Measurements from ENCODE around the gene SEL1L3.

Gene SEL1L3

DNA sequence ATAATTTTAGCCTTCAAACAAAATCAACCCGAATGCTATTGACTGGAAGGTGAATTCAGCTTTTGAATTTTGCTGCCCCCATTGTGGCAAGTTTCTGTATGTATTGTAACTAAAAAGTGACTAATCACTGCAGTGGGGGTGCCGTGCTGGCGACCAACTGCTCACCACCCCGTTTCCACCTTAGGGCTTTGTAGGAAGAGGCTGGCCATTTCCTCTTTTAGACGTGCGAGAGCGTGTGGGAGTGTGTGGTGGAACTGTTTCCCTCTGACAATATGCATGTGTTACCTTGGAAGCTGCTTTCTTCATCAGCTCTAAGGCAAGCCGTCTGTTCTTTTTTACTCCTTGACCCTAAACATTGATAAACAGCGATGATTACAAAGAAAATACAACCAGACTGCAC, 78.8 kb downstream of the SEL1L3 start:
- no peak for DNase-seq

DNA sequence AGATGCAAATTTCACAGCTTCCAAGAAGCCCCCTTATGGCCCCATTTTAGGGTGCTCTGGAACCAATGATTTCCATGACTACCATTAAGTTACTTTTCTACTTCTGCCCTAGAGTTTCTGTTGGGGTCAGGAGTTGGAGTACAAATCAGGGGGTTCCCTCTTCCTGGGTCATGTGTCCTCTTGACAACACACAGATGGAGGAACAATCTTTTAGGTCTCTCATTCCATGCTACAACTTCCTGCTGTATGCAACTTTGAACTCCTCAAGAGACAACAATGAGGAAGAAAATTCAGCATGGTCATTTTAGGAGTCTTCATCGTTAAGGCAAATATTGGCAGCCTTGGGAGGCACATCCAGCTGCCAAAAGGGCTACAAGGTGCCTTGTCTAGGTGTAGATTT, 79.7 kb downstream of the SEL1L3 start:
- DNase-seq = no peak

DNA sequence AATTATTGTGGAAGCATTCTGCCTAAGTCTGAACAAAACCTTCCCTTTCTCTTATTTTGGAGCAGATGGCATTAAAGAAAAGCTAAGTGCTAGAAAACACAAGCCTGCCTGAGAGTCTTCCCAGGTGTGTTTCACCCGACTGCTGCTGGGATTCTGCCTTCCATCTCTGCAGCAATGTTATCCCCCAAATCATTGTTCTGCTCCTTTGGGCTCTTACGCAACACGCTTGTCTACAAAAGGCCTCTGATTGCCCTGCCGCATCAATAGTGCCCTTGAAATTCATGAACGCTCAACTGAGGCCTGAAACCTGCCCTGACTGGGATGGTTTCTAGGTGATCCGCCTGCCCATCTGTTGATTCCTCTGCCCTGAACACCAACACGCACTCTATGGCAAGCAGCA, 80.3 kb downstream of the SEL1L3 start:
- DNase-seq = no peak

DNA sequence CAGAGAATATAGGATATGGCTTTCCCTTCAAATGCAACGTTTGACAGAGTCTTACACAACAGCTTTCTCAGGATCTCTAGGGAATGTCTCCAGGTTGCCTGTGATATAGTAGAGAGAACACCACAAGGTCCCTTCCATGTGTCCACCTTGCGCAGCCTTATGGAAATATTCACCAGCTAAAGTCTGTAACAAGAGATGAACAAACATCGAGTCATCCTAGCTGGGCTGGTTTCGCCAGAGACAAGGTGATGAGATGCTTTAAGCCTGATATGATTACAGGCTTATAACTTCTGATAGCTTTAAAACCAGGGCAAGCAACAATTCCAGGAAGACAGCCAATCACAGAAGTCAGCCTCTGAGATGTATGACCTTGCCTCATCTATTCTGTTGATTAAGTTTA, 83.8 kb downstream of the SEL1L3 start:
- no peak for DNase-seq

DNA sequence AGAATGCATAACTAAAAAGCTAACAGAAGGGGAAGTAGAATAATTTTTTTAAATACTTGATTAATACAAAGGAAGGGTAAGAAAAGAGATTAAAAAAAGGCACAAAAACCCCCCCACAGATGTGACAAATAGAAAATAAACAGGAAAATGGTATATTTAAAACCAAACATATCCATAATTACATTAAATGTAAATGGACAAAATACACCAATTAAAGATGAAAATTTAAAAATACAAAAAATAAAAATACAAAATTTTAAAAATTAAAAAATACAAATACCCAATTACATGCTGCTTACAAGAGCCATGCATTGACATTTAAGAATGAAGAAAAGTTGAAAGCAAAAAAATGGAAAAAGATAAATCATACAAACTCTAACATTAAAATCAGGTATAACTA, 86.0 kb downstream of the SEL1L3 start:
- no peak for DNase-seq

DNA sequence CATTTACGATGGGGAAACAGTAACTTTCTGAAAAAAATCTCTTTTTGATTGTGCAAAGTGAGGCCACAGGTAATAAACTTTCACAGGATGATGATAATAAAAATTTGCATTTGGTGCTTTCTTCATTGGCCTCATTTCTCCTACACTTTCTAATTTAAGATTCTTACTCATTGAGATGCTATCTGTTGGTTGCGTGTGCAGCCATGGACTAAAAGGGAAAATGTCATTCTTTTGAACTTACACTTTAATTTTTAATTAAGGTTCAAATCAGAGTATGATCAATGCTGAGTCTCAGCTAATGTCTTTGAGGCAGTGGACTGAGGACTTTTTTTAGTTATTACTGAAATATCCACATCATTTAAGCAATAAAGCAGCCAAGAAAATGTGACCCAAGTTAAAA, 87.6 kb downstream of the SEL1L3 start:
- DNase-seq = no peak

DNA sequence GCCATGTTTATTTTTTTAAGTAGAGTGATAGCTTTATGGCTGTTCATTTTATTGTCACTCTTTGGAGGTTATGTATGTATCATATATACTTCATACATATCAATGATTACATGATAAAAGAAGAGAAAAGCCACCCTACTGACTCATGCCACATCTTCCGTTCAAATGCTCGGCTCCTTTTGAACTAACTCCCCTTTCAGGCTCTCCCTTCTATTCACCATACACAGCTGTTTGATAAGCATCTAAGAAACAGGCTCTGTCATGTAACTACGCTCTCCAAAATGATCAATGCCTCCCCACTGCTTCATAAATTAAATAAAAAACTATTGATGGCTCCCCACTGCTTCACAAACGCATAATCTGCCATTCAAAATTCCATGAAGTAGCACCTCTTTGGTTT, 89.4 kb downstream of the SEL1L3 start:
- DNase-seq = no peak

DNA sequence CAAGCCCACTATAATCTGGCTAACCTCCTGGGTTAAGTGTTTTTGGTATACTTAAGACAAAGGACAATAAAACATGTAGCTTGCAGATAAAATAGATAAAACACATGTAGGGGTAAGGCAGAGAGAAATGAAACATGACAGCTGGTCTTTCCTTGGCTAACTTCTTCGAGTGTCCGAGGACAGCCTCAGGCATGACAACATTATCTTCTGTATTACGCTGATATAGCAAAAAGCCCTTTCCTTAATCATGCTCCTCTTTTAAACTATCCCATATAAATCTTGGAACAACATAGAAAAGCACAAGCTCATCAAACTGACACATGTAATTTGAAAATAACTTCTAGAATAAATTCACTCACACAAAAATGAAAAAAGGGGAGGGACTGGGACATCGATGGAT, 91.1 kb downstream of the SEL1L3 start:
- DNase-seq = no peak

DNA sequence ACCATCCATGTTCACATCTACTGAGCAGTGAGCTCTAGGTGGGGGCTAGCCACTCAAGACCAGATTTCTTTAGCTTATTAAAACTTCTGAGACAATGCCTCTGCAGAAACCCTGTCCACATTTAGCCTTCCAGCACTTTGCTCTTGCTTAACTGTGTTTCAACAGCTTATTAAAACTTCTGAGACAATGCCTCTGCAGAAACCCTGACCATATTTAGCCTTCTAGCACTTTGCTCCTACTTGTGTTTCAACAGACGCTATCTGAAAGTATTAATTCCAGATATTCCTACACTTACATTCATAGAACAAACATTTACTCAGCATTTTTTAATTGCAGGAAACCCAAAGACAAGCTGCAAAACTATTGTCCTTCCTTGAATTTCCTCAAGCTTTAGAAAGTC, 91.9 kb downstream of the SEL1L3 start:
- DNase-seq = no peak

DNA sequence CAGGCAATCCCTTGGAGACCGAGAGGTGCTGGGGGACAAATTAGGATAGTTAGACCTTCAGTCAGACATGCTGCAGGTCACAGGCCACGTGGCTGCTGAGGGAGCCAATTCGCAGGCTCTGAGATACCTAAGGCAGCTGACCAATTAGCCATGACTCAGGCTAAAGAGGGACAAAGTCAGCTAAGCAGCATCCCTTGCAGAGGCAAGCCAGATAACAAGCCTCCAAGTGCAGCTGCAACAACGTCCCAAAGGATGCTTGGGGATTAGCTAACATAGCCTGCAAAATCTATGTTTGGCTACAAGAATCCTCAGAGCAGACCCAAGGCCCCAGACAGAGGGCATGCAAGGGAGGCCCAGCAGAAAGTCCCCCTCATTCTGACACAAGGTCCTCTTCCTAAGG, 93.5 kb downstream of the SEL1L3 start:
- no peak for DNase-seq

DNA sequence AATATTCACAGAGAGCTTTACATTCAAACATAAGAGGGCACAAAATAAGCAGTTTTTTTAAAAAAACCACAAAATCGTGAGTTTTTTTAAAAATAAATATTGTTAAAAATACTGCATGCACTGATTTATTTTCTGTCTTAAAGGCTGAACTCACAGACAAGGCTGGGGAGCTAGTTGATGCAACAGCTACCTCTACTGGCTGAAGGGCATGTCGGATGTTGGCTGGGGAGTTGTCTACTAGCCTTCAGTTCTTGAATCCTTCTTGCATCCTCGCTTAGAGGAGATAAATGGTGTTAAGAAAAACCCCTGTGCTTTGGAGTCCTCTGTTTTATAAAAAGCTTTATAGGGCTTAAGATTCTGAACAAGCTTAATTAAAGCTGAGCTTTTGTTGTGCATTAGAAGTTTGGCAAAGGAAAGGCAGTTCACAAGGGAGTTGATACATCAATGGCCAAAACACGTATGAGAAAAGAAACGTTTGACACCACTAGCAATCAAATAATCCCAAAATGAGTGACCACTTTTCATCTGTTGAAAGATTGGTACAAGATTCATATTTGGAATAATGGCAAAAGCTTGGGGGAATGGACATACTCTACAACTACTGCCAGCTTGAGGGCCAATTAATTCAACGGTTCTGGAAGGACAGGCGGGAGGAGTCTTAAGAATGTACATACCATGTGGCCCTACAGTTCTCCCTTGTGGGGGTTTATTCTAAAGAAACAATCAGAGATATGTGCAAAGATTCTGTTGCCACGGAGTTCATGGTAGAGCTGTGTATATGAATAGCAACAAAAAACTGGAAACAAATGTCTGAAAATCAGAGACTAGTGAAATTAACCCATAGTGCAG, 94.7 kb downstream of the SEL1L3 start:
- DNase-seq = no peak

DNA sequence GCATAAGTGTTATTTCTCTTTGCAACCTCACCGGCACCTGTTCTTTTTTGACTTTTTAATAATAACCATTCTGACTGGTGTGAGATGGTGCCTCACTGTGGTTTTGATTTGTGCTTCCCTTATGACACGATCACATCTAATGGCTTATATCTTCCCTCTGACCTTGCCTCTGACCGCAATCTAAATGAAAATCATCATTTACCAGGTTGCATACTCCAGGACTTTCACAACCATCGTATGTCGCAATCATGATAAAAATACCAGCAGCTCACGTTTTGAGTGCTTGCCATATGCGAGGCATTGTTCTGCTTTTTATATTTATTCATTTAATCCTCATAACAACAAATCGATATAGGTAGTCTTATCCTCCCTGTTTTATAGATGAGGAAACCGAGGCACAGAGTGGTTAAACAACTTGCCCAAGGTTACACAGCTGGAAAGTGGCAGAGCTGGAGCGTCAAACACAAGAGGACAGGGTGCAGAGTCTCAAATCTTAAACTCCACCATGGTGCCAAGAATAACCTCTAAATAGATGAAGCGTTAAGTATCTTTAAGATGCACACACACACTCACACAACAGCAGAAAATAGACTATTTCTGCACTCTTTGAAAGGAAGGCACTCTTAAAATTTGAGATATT, 102.2 kb downstream of the SEL1L3 start:
- no peak for DNase-seq

DNA sequence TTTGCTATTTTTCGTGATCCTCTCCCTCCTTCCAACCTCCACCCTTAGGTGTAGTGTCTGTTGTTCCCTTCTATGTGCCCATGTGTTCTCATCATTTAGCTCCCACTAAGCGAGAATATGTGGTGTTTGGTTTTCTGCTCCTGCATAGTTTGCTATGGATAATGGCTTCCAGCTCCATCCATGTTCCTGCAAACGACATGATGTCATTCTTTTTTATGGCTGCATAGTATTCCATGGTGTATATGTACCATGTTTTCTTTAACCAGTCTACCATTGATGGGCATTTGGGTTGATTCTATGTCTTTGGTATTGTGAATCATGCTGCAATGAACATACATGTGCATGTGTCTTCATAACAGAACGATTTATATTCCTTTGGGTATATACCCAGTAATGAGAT, 102.7 kb downstream of the SEL1L3 start:
- no peak for DNase-seq

DNA sequence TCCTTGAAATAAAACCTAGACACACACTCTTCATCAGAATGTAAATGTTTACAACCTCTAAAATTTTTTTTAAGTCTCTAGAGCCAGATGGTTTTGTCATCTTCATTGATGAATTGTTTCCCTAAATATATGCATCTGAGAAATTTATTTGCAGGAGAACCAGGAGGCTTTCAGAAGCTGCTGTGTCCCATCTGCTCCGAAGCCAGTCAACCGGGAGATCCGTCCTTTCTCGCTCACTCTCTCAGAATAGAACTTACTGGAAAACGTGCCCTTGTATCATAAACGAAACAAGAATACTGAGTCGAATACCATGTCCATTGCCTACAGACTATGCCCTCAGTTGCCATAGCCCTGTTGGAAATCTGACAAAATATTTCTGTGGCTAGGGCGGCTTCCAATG, 103.7 kb downstream of the SEL1L3 start:
- DNase-seq = no peak

DNA sequence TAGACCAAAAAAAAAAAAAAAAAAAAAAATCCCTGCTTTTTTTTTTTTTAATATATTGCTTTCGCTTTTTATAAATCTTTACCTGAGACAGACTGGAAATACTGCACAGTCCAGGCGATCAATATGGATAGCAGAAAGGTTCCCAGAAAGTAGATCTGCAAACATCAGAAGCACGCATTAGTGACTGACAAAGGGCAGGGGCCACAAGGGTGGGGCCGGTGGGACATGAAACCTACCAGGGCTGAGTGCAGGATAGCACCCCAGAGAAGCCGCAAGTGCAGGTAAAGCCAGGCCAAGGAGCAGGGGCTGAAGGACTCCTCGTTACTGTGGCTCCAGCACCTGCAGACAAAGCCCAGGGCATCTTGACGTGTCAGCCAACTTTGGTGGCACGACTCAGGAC, 105.3 kb downstream of the SEL1L3 start:
- no peak for DNase-seq

DNA sequence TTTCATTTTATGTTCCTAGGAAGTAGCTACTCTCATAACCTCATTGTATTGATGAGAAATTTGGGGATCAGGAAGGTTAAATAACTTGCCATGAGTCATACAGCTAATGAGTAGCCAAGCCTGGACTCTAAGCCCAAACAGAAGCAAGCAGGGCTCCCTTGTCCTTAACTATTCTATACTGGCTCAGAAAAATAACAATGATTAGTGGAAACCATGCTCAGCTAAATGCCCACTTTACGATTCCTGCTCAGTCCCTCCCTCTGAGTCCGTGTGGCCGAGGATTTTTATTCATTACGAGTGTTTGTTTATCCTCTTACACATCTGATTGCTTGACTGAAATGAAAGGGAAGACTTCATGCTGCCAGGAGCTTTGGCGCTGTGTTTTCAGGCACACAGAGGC, 106.3 kb downstream of the SEL1L3 start:
- no peak for DNase-seq

DNA sequence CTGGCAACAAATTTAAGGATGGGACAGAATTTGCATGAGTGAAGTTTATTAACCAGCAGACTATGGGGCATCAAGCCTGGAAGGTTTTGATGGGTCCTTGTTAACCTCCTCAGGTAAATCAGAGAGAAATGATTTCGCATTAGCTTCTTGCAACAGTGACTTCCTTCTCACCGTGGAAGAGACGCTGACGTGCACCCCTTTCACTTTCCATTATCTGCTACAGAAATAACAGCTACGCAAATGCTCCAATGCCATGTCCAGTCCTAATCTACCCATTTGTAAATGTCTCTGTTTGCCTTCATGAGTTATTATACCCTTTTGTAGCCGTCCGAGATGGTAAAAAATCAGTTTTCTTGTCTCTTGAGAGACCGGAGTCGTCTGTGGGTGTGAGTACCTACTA, 106.9 kb downstream of the SEL1L3 start:
- DNase-seq = no peak

DNA sequence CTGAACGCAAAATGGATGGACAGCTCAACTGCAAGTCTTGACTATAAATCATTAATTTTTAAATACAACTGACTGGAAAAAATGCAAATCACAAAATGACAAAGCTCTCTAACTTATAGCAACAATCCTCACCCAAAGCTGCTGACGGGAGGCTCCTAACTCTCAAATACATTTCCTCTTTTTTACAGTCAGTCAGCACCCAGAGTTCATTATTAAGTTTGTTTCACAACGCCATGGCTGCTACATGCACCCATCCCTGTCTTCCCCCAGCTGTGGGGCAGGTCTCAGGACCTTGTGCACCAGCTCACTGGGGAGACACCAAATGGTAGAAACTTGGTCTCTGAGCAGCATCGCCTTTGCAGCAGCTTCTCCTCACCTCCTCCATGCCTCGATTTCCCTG, 109.5 kb downstream of the SEL1L3 start:
- DNase-seq = no peak

DNA sequence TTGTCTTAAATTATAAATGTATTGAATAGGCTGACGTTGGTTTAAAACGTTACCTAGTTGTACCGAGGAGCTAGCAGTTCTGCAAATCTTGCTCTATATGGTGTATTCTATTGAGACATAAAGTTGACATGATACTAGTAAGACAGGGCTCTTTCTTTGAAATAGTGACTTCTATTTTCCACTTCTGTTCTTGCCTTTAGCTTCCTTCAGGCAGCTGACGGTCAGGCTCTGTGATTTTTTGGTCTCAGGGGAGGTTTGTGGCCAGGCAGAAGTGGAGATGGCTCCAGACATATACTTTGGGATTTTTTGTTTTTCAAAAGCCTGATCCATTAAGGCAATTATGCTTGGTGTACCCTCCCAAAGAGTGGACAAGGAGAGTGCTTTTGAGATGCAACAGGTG, 111.9 kb downstream of the SEL1L3 start:
- DNase-seq = no peak

DNA sequence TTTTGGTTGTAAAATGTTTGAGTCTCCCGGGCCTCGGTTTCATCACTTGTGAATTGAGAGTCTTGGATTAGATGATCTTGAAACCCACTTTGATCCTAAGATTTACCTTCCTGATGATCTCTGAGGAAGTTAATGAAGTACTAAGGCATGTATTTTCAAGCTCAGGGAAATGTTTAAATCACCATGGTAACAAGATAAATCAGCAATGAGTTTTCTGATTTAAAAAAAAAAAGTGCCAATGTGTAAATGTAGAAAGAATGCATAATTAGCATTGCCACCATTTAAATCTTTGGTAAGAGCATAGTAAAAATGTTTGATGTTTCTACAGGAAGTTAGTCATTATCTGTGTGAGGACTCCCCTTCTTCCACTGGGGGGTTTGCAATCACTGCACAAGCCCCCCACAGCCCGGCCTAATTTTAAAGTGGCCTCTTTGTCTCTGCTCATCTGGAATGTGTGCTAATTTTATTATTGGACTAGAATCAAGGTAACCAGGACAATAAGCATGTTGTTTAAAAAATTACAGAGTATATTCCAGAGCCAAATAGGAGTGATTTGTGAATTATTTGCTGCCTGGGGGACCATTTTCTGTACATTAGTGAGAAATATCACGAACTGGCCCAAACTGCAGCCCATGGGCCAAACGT, 113.5 kb downstream of the SEL1L3 start:
- no peak for DNase-seq

DNA sequence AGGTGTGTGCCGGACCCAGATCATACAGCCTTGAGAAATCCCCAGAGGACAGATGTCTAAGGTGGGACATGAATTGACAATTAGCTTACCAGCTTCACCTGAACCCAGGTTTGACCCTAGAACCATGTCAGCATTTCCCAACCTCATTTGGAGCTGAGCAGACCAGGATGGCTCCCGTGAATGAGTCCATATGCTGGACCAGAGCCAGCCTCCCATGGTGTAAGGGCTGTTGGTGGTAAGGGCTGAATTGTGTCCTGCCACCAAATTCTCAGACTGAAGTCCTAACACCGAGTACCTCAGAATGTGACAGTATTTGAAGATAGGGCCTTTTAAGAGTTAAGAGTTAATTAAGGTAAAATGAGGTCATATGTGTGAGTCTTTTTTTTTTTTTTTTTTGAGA, 118.8 kb downstream of the SEL1L3 start:
- DNase-seq = no peak

DNA sequence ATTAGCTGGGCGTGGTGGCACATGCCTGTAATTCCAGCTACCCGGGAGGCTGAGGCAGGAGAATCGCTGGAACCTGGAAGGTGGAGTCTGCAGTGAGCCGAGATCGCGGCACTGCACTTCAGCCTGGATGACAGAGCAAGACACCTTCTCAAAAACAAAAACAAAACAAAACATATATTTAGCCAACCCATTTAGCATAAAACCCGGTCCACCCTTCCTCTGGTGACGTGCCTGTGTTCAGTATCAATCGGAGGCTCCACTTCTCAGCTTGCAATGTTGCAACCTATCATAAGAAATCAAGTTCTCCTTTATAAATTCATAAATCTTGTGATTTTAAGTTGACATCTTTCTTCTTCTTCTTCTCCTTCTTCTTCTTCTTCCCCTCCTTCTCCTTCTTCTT, 133.2 kb downstream of the SEL1L3 start:
- DNase-seq = no peak

DNA sequence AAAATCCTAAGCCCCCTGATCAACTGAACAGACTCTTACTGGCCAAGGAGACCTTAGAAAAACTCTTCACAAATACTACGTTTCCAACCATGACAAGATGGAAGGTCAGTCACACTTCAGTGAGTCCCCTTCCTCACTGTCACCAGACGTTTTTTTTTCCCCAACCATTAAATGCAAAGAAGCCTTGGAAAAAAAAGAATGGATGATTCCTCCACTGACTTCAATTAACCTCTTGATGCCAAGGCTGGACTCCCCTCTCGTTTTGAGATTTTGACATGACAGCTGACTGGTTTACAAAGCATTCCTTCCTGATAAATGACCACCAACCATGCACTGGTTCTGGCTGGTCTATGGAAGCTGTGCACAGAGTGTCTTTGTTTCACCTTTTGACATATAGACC, 133.9 kb downstream of the SEL1L3 start:
- DNase-seq = no peak

DNA sequence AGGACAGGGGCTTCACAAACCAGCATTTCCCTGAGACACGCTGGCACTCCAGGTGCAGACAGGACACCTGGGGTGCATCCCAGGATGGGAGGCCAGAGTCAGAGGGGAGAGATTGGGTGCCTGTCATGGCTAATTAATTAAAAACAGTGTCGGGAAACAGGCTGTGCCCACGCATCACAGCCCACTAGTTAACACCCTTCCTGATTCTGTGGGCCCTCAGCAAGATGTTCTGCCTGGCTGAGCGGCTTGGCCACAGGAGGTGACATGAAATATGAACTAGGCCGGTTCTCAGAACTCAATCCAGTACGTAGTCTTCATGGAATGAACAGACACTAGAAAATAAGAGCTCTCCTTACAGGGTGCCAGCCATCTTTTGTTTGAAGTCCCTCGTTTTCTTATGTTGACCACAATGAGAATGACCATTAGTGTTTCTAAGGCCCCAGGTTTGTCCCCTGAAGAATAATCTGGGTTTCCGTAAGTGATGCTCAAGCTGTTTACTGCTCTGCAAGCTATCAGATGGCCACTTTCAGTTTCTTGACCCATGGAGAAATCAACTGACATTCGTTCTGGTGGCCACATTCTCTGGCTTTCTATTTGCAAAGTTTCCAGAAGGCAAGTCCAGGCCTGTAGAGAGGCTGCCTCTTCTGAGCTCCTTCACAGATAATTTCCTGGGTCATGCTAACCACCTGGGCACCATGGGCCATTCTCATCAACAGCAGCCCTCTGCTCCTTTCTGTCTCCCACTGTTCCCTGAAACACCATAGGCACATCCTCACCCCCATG, 134.9 kb downstream of the SEL1L3 start:
- DNase-seq = no peak

Measured in NCI-H1048 (cell line).